SK-N-SH treated with all-trans-retinoic acid at 6 μM for 48 hours (cell line): ENCODE measurements around the gene RPL41.

Source experiments
- ATAC-seq: fragments of 200-7000 bp; cut with Tn5 transposase; 3 replicates; pipeline ENCODE4 v1.9.1; 2020; ENCODE audit warnings: mild to moderate bottlenecking, moderate library complexity
- ARNTL ChIP-seq: fragments of 450-650 bp; formaldehyde crosslinking; IDR thresholded peaks from 2 replicates; pipeline ENCODE4 v1.5.0; 2020; ENCODE audit warnings: low read depth, mild to moderate bottlenecking, moderate library complexity, borderline replicate concordance
- BACH2 ChIP-seq: fragments of 250-450 bp; sonication (Bioruptor Pico); IDR thresholded peaks from 2 replicates; pipeline ENCODE4 v1.9.0; 2021; ENCODE audit warnings: mild to moderate bottlenecking, borderline replicate concordance
- CSDC2 ChIP-seq: fragments of 250-450 bp; sonication (Bioruptor Pico); IDR thresholded peaks from 2 replicates; pipeline ENCODE4 v1.5.0; 2020; ENCODE audit warnings: mild to moderate bottlenecking, moderate library complexity
- ESRRG ChIP-seq: fragments of 250-450 bp; sonication (Bioruptor Pico); IDR thresholded peaks from 2 replicates; pipeline ENCODE4 v1.6.1; 2021; ENCODE audit warnings: mild to moderate bottlenecking
- GLIS3 ChIP-seq: fragments of 250-450 bp; sonication (Bioruptor Pico); IDR thresholded peaks from 2 replicates; pipeline ENCODE4 v1.5.0; 2020; ENCODE audit warnings: mild to moderate bottlenecking, moderate library complexity
- ISL1 ChIP-seq: fragments of 250-450 bp; sonication (Bioruptor Pico); IDR thresholded peaks from 2 replicates; pipeline ENCODE4 v2.1.2; 2022; ENCODE audit warnings: mild to moderate bottlenecking, moderate library complexity
- OSR1 ChIP-seq: fragments of 250-450 bp; sonication (Bioruptor Pico); IDR thresholded peaks from 2 replicates; pipeline ENCODE4 v1.8.0; 2022; ENCODE audit warnings: moderate library complexity, mild to moderate bottlenecking, inconsistent platforms
- PATZ1 ChIP-seq: fragments of 250-450 bp; sonication (Bioruptor Pico); IDR thresholded peaks from 2 replicates; pipeline ENCODE4 v1.8.0; 2020; ENCODE audit warnings: mild to moderate bottlenecking, moderate library complexity, borderline replicate concordance
- PPARA ChIP-seq: fragments of 250-450 bp; sonication (Bioruptor Pico); IDR thresholded peaks from 2 replicates; pipeline ENCODE4 v1.5.0; 2020; ENCODE audit warnings: mild to moderate bottlenecking, borderline replicate concordance
- RARB ChIP-seq: fragments of 250-450 bp; sonication (Bioruptor Pico); IDR thresholded peaks from 2 replicates; pipeline ENCODE4 v1.8.0; 2021; ENCODE audit warnings: mild to moderate bottlenecking, moderate library complexity
- SNAI2 ChIP-seq: fragments of 250-450 bp; sonication (Bioruptor Pico); IDR thresholded peaks from 2 replicates; pipeline ENCODE4 v1.5.0; 2020; ENCODE audit warnings: mild to moderate bottlenecking, moderate library complexity
- TCF4 ChIP-seq: fragments of 250-450 bp; sonication (Bioruptor Pico); IDR thresholded peaks from 2 replicates; pipeline ENCODE4 v1.8.0; 2021; ENCODE audit warnings: mild to moderate bottlenecking, moderate library complexity, borderline replicate concordance
- TOX ChIP-seq: fragments of 250-450 bp; sonication (Bioruptor Pico); IDR thresholded peaks from 2 replicates; pipeline ENCODE4 v1.8.0; 2021; ENCODE audit warnings: mild to moderate bottlenecking, moderate library complexity, borderline replicate concordance
- ZC3H10 ChIP-seq: fragments of 250-450 bp; sonication (Bioruptor Pico); IDR thresholded peaks from 2 replicates; pipeline ENCODE4 v1.5.1; 2021; ENCODE audit warnings: mild to moderate bottlenecking, moderate library complexity
- ZFP3 ChIP-seq: fragments of 250-450 bp; sonication (Bioruptor Pico); IDR thresholded peaks from 2 replicates; pipeline ENCODE4 v1.5.0; 2020; ENCODE audit warnings: mild to moderate bottlenecking, moderate library complexity
- ZFP30 ChIP-seq: fragments of 450-650 bp; formaldehyde crosslinking; IDR thresholded peaks from 2 replicates; pipeline ENCODE4 v1.5.0; 2022; ENCODE audit warnings: mild to moderate bottlenecking, moderate library complexity
- ZNF565 ChIP-seq: fragments of 450-650 bp; formaldehyde crosslinking; conservative IDR thresholded peaks from 2 replicates; pipeline ENCODE4 v1.5.0; 2020; ENCODE audit warnings: low read depth, mild to moderate bottlenecking, moderate library complexity
- ZNF70 ChIP-seq: fragments of 450-650 bp; formaldehyde crosslinking; IDR thresholded peaks from 2 replicates; pipeline ENCODE4 v1.5.0; 2020; ENCODE audit warnings: mild to moderate bottlenecking, moderate library complexity
- ZNF8 ChIP-seq: fragments of 450-650 bp; formaldehyde crosslinking; IDR thresholded peaks from 2 replicates; pipeline ENCODE4 v1.5.0; 2020; ENCODE audit warnings: mild to moderate bottlenecking, moderate library complexity
- TF ChIP-seq, protein P1 (sequence below): fragments of 250-450 bp; sonication (Bioruptor Pico); IDR thresholded peaks from 2 replicates; pipeline ENCODE4 v1.5.1; 2020; ENCODE audit warnings: low read depth, mild to moderate bottlenecking, moderate library complexity
- TF ChIP-seq, protein P2 (sequence below): fragments of 250-450 bp; sonication (Bioruptor Pico); IDR thresholded peaks from 2 replicates; pipeline ENCODE4 v1.5.1; 2021; ENCODE audit warnings: mild to moderate bottlenecking, moderate library complexity
- TF ChIP-seq, protein P3 (sequence below): fragments of 250-450 bp; sonication (Bioruptor Pico); IDR thresholded peaks from 2 replicates; pipeline ENCODE4 v1.8.0; 2021; ENCODE audit warnings: low read depth, mild to moderate bottlenecking, moderate library complexity, borderline replicate concordance

RPL41 gene

DNA sequence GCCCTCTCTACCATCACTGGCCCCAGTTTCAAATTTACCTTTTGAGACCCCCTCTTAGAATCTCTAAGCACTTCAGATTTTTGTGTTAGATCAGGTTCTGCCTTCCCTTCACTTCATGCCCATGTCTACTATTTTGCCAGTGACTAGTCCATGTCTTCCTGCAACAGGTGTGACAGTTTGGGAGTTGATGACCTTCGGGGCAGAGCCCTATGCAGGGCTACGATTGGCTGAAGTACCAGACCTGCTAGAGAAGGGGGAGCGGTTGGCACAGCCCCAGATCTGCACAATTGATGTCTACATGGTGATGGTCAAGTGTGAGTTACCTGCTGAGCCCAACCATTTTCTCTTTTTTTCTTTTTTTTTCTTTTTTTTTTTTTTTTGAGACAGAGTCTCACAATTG lies 17.8 kb upstream of the RPL41 start:
- no peak for TF ChIP-seq TOX (CRISPR knock-in tag)
- TF ChIP-seq RARB (CRISPR knock-in tag), result no peak
- TF ChIP-seq ZC3H10 (CRISPR knock-in tag), result no peak
- TF ChIP-seq, protein P1, sequence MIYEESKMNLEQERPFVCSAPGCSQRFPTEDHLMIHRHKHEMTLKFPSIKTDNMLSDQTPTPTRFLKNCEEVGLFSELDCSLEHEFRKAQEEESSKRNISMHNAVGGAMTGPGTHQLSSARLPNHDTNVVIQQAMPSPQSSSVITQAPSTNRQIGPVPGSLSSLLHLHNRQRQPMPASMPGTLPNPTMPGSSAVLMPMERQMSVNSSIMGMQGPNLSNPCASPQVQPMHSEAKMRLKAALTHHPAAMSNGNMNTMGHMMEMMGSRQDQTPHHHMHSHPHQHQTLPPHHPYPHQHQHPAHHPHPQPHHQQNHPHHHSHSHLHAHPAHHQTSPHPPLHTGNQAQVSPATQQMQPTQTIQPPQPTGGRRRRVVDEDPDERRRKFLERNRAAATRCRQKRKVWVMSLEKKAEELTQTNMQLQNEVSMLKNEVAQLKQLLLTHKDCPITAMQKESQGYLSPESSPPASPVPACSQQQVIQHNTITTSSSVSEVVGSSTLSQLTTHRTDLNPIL (CRISPR knock-in tag), result no peak
- TF ChIP-seq BACH2 (CRISPR knock-in tag), result no peak
- TF ChIP-seq SNAI2, result no peak
- no peak for TF ChIP-seq ZFP3 (CRISPR knock-in tag)
- TF ChIP-seq TCF4 (CRISPR knock-in tag), result no peak
- TF ChIP-seq ISL1 (CRISPR knock-in tag), result no peak
- TF ChIP-seq ZNF70 (CRISPR knock-in tag), result no peak
- TF ChIP-seq CSDC2 (CRISPR knock-in tag), result no peak
- TF ChIP-seq GLIS3, result no peak
- no peak for TF ChIP-seq ZNF8 (CRISPR knock-in tag)
- no peak for TF ChIP-seq ARNTL (CRISPR knock-in tag)
- TF ChIP-seq PPARA (CRISPR knock-in tag), result no peak
- TF ChIP-seq, protein P2, sequence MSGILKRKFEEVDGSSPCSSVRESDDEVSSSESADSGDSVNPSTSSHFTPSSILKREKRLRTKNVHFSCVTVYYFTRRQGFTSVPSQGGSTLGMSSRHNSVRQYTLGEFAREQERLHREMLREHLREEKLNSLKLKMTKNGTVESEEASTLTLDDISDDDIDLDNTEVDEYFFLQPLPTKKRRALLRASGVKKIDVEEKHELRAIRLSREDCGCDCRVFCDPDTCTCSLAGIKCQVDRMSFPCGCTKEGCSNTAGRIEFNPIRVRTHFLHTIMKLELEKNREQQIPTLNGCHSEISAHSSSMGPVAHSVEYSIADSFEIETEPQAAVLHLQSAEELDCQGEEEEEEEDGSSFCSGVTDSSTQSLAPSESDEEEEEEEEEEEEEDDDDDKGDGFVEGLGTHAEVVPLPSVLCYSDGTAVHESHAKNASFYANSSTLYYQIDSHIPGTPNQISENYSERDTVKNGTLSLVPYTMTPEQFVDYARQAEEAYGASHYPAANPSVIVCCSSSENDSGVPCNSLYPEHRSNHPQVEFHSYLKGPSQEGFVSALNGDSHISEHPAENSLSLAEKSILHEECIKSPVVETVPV (CRISPR knock-in tag), result no peak
- no peak for ATAC-seq

DNA sequence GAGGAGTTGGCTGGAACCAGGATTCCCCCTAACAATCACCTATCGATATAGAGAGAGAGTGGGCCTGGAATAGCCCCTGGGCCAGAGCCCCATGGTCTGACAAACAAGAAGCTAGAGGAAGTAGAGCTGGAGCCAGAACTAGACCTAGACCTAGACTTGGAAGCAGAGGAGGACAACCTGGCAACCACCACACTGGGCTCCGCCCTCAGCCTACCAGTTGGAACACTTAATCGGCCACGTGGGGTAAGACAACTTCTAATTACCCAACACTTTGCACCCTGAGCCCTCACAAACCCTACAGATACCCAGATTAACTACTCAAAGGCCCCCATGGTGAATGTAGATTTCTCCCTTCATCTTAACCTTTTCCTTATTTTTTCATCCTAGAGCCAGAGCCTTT lies 16.6 kb upstream of the RPL41 start:
- no peak for TF ChIP-seq ZNF8 (CRISPR knock-in tag)
- TF ChIP-seq ZFP30 (CRISPR knock-in tag), result no peak
- ATAC-seq, result no peak

DNA sequence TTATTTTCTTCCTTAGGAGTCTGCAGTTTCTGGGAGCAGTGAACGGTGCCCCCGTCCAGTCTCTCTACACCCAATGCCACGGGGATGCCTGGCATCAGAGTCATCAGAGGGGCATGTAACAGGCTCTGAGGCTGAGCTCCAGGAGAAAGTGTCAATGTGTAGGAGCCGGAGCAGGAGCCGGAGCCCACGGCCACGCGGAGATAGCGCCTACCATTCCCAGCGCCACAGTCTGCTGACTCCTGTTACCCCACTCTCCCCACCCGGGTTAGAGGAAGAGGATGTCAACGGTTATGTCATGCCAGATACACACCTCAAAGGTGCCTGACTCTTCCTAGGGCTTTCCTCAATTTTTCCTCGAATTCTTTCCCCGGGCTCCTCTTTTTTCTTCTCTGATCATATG lies 15.4 kb upstream of the RPL41 start:
- no peak for TF ChIP-seq TCF4 (CRISPR knock-in tag)
- no peak for TF ChIP-seq PATZ1 (CRISPR knock-in tag)
- TF ChIP-seq ZFP3 (CRISPR knock-in tag), result no peak
- no peak for TF ChIP-seq ESRRG (CRISPR knock-in tag)
- TF ChIP-seq, protein P2 (CRISPR knock-in tag), result no peak
- TF ChIP-seq ZNF8 (CRISPR knock-in tag), result no peak
- no peak for TF ChIP-seq CSDC2 (CRISPR knock-in tag)
- TF ChIP-seq PPARA (CRISPR knock-in tag), result no peak
- TF ChIP-seq, protein P3, sequence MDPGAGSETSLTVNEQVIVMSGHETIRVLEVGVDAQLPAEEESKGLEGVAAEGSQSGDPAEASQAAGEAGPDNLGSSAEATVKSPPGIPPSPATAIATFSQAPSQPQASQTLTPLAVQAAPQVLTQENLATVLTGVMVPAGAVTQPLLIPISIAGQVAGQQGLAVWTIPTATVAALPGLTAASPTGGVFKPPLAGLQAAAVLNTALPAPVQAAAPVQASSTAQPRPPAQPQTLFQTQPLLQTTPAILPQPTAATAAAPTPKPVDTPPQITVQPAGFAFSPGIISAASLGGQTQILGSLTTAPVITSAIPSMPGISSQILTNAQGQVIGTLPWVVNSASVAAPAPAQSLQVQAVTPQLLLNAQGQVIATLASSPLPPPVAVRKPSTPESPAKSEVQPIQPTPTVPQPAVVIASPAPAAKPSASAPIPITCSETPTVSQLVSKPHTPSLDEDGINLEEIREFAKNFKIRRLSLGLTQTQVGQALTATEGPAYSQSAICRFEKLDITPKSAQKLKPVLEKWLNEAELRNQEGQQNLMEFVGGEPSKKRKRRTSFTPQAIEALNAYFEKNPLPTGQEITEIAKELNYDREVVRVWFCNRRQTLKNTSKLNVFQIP (CRISPR knock-in tag), result no peak
- TF ChIP-seq ISL1 (CRISPR knock-in tag), result no peak
- no peak for TF ChIP-seq SNAI2
- no peak for TF ChIP-seq OSR1 (CRISPR knock-in tag)
- no peak for TF ChIP-seq ARNTL (CRISPR knock-in tag)
- no peak for TF ChIP-seq BACH2 (CRISPR knock-in tag)
- TF ChIP-seq, protein P1 (CRISPR knock-in tag), result no peak
- no peak for TF ChIP-seq ZFP30 (CRISPR knock-in tag)
- no peak for TF ChIP-seq TOX (CRISPR knock-in tag)
- no peak for TF ChIP-seq ZNF565 (CRISPR knock-in tag)
- TF ChIP-seq GLIS3, result no peak
- no peak for TF ChIP-seq RARB (CRISPR knock-in tag)
- TF ChIP-seq, all 23 proteins: peak for 0
- no peak for ATAC-seq
